GM23338 (cell line): ENCODE measurements around the gene RSRC1. TPM values are rescaled to one million over a fixed set of nuclear protein-coding genes. Genes with fewer than 3 reads are reported as not detected.
"Not testable (repeated sequence)": the region's sequence is repeated elsewhere in the genome, so short reads cannot be mapped to it uniquely, and the experiment has no call there.

Source experiments
- ATAC-seq: fragments of 200-7000 bp; cut with Tn5 transposase; 3 replicates; pipeline ENCODE4 v1.9.1; 2020
- DNase-seq: peaks from one replicate; pipeline ENCODE4 v3.0.0-alpha.2; 2015; ENCODE audit warnings: low spot score
- H2AFZ ChIP-seq: fragments of 200-600 bp; sonication (generic); 2 replicates; pipeline ENCODE4 v1.8.0; 2016; ENCODE audit warnings: antibody characterized with exemption, mild to moderate bottlenecking, moderate library complexity
- H3F3A ChIP-seq: fragments of 200-600 bp; sonication (generic); replicated peaks from 2 replicates; pipeline ENCODE4 v1.8.0; 2017; ENCODE audit warnings: antibody characterized with exemption, mixed run types, low read depth
- H3K27ac ChIP-seq: fragments of 200-600 bp; sonication (generic); 2 replicates; pipeline ENCODE4 v1.6.1; 2016; ENCODE audit warnings: low read depth
- H3K27me3 ChIP-seq: fragments of 200-600 bp; sonication (generic); 2 replicates; pipeline ENCODE4 v1.8.0; 2016; ENCODE audit warnings: mild to moderate bottlenecking, mixed run types, moderate library complexity; ENCODE audit not compliant: insufficient read depth
- H3K36me3 ChIP-seq: fragments of 200-600 bp; sonication (generic); 2 replicates; pipeline ENCODE4 v1.8.0; 2016; ENCODE audit warnings: mild to moderate bottlenecking; ENCODE audit not compliant: insufficient read depth
- H3K4me1 ChIP-seq: fragments of 200-600 bp; sonication (generic); 2 replicates; pipeline ENCODE4 v1.8.0; 2016; ENCODE audit warnings: mild to moderate bottlenecking, moderate library complexity; ENCODE audit not compliant: insufficient read depth
- H3K4me2 ChIP-seq: fragments of 200-600 bp; sonication (generic); 2 replicates; pipeline ENCODE4 v1.7.1; 2017; ENCODE audit warnings: mixed run types
- H3K4me3 ChIP-seq: fragments of 200-600 bp; sonication (generic); 2 replicates; pipeline ENCODE4 v1.6.1; 2016; ENCODE audit warnings: mixed run types
- H3K79me2 ChIP-seq: fragments of 200-600 bp; sonication (generic); replicated peaks from 2 replicates; pipeline ENCODE4 v1.8.0; 2017; ENCODE audit warnings: mild to moderate bottlenecking; ENCODE audit not compliant: insufficient read depth
- H3K9me2 ChIP-seq: fragments of 200-600 bp; sonication (generic); 2 replicates; pipeline ENCODE4 v1.8.0; 2017; ENCODE audit not compliant: insufficient read depth
- H4K20me1 ChIP-seq: fragments of 200-600 bp; sonication (generic); replicated peaks from 2 replicates; pipeline ENCODE4 v1.8.0; 2017; ENCODE audit warnings: mild to moderate bottlenecking; ENCODE audit not compliant: insufficient read depth
- H3K27ac Mint-ChIP-seq: 2 replicates; pipeline ENCODE4 v1.8.0; 2020; ENCODE audit warnings: inconsistent platforms, mild to moderate bottlenecking, moderate library complexity, mixed read lengths
- H3K27me3 Mint-ChIP-seq: 3 replicates; pipeline ENCODE4 v1.8.0; 2022; ENCODE audit warnings: low read depth, mild to moderate bottlenecking, moderate library complexity, mixed read lengths, inconsistent platforms; ENCODE audit not compliant: insufficient read depth, poor library complexity
- H3K36me3 Mint-ChIP-seq: 3 replicates; pipeline ENCODE4 v1.8.0; 2021; ENCODE audit warnings: low read depth, mild to moderate bottlenecking, inconsistent platforms, moderate library complexity, mixed read lengths
- H3K4me1 Mint-ChIP-seq: 3 replicates; pipeline ENCODE4 v1.8.0; 2020; ENCODE audit warnings: mild to moderate bottlenecking, inconsistent platforms, mixed read lengths
- H3K4me3 Mint-ChIP-seq: 3 replicates; pipeline ENCODE4 v1.8.0; 2021; ENCODE audit warnings: moderate library complexity, mild to moderate bottlenecking, inconsistent platforms, mixed read lengths
- H3K9me3 Mint-ChIP-seq: 3 replicates; pipeline ENCODE4 v1.8.0; 2020; ENCODE audit warnings: moderate library complexity, mild to moderate bottlenecking, inconsistent platforms, mixed read lengths
- CREB1 ChIP-seq: fragments of 250-450 bp; sonication (Bioruptor Pico); IDR thresholded peaks from 2 replicates; pipeline ENCODE4 v1.5.0; 2020; ENCODE audit warnings: low read depth, mild to moderate bottlenecking, moderate library complexity
- EZH2 ChIP-seq: fragments of 200-600 bp; sonication (generic); IDR thresholded peaks from one replicate; pipeline ENCODE4 v1.8.0; 2017; ENCODE audit warnings: antibody characterized with exemption, mild to moderate bottlenecking, low read depth; ENCODE audit not compliant: unreplicated experiment
- EZH2phosphoT487 ChIP-seq: fragments of 200-600 bp; sonication (generic); IDR thresholded peaks from one replicate; pipeline ENCODE4 v1.8.1; 2018; ENCODE audit warnings: antibody characterized with exemption; ENCODE audit not compliant: unreplicated experiment
- JUNB ChIP-seq: IDR thresholded peaks from one replicate; pipeline ENCODE4 v1.6.1; 2016; ENCODE audit warnings: antibody characterized with exemption; ENCODE audit not compliant: unreplicated experiment
- NANOG ChIP-seq: IDR thresholded peaks from 2 replicates; pipeline ENCODE4 v1.6.1; 2016; ENCODE audit warnings: antibody characterized with exemption, borderline replicate concordance
- POLR2AphosphoS5 ChIP-seq: IDR thresholded peaks from 2 replicates; pipeline ENCODE4 v1.6.1; 2016; ENCODE audit warnings: antibody characterized with exemption, low read depth
- STAT1 ChIP-seq: IDR thresholded peaks from one replicate; pipeline ENCODE4 v1.6.1; 2016; ENCODE audit warnings: antibody characterized with exemption; ENCODE audit not compliant: unreplicated experiment
- ZNF114 ChIP-seq: fragments of 250-450 bp; sonication (Bioruptor Pico); IDR thresholded peaks from 2 replicates; pipeline ENCODE4 v1.5.0; 2020; ENCODE audit warnings: mild to moderate bottlenecking, moderate library complexity
- ZNF331 ChIP-seq: fragments of 250-450 bp; sonication (Bioruptor Pico); IDR thresholded peaks from 2 replicates; pipeline ENCODE4 v1.5.0; 2020; ENCODE audit warnings: low read depth, mild to moderate bottlenecking, moderate library complexity
- polyA plus RNA-seq: library from polyadenylated mRNA; unstranded; fragments of >200 nt; fragmentation: Nextera tagmentation; extraction: Ambion mirVana; gene quantifications from 2 replicates; pipeline ENCODE4 v1.2.1, GENCODE V29; 2016
- total RNA-seq: library from RNA; depleted of rRNA; stranded (reverse); fragments of >200 nt; shearing (Covaris generic); gene quantifications from 2 replicates; pipeline ENCODE4 v1.2.3, GENCODE V29; 2014
- TF ChIP-seq, protein P1 (sequence below): fragments of 250-450 bp; sonication (Bioruptor Pico); IDR thresholded peaks from 2 replicates; pipeline ENCODE4 v1.5.0; 2020; ENCODE audit warnings: mild to moderate bottlenecking, moderate library complexity
- TF ChIP-seq, protein P2 (sequence below), 2 experiments: fragments of 200-600 bp in 1 of 2; sonication (generic) in 1 of 2; conservative IDR thresholded peaks; 2 replicates each; pipeline versions ENCODE4 v1.5.1 to v1.6.1; 2016 to 2017; ENCODE audit warnings: antibody characterized with exemption in 2 of 2, low read depth in 2 of 2, mild to moderate bottlenecking in 2 of 2, moderate library complexity in 1 of 2
- TF ChIP-seq, protein P3 (sequence below): IDR thresholded peaks from 2 replicates; pipeline ENCODE4 v1.6.1; 2016; ENCODE audit warnings: antibody characterized with exemption

RSRC1 gene
- total and polyA plus RNA-seq, 2 experiments from 2014 or later: 32.5 to 76.8 TPM

DNA sequence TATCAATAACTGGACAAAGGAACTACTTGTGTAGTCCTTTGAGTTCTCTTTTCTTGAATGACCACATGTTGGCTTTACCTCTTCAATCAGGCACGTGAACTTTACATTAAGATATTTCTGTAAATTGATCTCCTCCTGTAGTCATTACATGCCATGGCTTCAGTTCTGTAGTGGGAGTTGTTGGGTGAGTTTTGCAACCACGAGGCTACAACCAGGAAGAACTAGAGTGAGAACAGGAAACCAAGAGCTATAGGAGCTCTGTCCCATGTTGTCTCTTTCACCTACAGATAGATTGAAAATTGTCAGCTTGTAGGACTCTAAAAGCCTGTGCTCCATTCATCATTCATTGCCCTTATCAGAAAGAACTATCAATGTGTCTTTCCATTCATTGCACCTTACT, 2.0 kb downstream of the RSRC1 start:
- H3K4me1 Mint-ChIP-seq: peaks cover 19% of the 10 kb centered on the region
- no peak overlapping the region for H3K4me2 ChIP-seq
- H3K4me3 Mint-ChIP-seq: 0 out of 3 replicates have a peak overlapping the region, but pooled peaks have one; percentile 22

DNA sequence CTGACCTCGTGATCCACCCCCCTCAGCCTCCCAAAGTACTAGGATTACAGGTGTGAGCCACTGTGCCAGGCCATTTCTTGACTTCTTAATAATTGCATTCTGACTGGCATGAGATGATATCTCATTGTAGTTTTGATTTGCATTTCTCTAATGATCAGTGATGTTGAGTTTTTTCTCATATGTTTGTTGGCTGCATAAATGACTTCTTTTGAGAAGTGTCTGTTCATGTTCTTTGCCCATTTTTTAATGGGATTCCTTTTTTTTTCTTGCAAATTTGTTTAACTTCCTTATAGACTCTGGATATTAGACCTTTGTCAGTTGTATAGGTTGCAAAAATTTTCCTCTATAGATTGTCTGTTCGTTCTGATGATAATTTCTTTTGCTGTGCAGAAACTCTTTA, 3.7 kb downstream of the RSRC1 start:
- not testable (repeated sequence) for H3K27ac Mint-ChIP-seq, ATAC-seq, DNase-seq, H3F3A ChIP-seq, H3K4me3 Mint-ChIP-seq, H3K4me2 ChIP-seq, H2AFZ ChIP-seq, H3K4me3 ChIP-seq, H4K20me1 ChIP-seq, H3K36me3 ChIP-seq, H3K9me2 ChIP-seq, H3K27ac ChIP-seq
- Histone ChIP-seq H3K27me3 (peaks cover 10% of the 10 kb centered on the region), H3K4me1 (peaks cover 11% of the 10 kb centered on the region; the same call in 1 of the 2 replicates), H3K79me2 (peaks cover 81% of the 10 kb centered on the region)
- H3K4me1 Mint-ChIP-seq: peaks cover 10% of the 10 kb centered on the region; the same call in 2 of the 3 replicates
- H3K36me3 Mint-ChIP-seq: peaks cover 12% of the 10 kb centered on the region; the same call in 2 of the 3 replicates
- H3K27me3 Mint-ChIP-seq: peaks cover 18% of the 10 kb centered on the region
- peaks cover 12% of the 10 kb centered on the region; the same call in 2 of the 3 replicates for H3K9me3 Mint-ChIP-seq

More for the DNA sequence above, 2.0 kb downstream of the RSRC1 start:
- H3K27ac Mint-ChIP-seq: no peak overlapping the region
- peaks cover 6% of the 10 kb centered on the region for H3F3A ChIP-seq
- no peak overlapping the region for H2AFZ ChIP-seq
- H3K27me3 Mint-ChIP-seq: peaks cover 35% of the 10 kb centered on the region
- no peak for TF ChIP-seq EZH2
- TF ChIP-seq, protein P1, sequence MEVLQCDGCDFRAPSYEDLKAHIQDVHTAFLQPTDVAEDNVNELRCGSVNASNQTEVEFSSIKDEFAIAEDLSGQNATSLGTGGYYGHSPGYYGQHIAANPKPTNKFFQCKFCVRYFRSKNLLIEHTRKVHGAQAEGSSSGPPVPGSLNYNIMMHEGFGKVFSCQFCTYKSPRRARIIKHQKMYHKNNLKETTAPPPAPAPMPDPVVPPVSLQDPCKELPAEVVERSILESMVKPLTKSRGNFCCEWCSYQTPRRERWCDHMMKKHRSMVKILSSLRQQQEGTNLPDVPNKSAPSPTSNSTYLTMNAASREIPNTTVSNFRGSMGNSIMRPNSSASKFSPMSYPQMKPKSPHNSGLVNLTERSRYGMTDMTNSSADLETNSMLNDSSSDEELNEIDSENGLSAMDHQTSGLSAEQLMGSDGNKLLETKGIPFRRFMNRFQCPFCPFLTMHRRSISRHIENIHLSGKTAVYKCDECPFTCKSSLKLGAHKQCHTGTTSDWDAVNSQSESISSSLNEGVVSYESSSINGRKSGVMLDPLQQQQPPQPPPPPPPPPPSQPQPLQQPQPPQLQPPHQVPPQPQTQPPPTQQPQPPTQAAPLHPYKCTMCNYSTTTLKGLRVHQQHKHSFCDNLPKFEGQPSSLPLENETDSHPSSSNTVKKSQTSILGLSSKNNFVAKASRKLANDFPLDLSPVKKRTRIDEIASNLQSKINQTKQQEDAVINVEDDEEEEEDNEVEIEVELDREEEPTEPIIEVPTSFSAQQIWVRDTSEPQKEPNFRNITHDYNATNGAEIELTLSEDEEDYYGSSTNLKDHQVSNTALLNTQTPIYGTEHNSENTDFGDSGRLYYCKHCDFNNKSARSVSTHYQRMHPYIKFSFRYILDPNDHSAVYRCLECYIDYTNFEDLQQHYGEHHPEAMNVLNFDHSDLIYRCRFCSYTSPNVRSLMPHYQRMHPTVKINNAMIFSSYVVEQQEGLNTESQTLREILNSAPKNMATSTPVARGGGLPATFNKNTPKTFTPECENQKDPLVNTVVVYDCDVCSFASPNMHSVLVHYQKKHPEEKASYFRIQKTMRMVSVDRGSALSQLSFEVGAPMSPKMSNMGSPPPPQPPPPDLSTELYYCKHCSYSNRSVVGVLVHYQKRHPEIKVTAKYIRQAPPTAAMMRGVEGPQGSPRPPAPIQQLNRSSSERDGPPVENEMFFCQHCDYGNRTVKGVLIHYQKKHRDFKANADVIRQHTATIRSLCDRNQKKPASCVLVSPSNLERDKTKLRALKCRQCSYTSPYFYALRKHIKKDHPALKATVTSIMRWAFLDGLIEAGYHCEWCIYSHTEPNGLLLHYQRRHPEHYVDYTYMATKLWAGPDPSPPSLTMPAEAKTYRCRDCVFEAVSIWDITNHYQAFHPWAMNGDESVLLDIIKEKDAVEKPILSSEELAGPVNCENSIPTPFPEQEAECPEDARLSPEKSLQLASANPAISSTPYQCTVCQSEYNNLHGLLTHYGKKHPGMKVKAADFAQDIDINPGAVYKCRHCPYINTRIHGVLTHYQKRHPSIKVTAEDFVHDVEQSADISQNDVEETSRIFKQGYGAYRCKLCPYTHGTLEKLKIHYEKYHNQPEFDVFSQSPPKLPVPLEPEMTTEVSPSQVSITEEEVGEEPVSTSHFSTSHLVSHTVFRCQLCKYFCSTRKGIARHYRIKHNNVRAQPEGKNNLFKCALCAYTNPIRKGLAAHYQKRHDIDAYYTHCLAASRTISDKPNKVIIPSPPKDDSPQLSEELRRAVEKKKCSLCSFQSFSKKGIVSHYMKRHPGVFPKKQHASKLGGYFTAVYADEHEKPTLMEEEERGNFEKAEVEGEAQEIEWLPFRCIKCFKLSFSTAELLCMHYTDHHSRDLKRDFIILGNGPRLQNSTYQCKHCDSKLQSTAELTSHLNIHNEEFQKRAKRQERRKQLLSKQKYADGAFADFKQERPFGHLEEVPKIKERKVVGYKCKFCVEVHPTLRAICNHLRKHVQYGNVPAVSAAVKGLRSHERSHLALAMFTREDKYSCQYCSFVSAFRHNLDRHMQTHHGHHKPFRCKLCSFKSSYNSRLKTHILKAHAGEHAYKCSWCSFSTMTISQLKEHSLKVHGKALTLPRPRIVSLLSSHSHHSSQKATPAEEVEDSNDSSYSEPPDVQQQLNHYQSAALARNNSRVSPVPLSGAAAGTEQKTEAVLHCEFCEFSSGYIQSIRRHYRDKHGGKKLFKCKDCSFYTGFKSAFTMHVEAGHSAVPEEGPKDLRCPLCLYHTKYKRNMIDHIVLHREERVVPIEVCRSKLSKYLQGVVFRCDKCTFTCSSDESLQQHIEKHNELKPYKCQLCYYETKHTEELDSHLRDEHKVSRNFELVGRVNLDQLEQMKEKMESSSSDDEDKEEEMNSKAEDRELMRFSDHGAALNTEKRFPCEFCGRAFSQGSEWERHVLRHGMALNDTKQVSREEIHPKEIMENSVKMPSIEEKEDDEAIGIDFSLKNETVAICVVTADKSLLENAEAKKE (CRISPR knock-in tag): no peak
- TF ChIP-seq, protein P2, sequence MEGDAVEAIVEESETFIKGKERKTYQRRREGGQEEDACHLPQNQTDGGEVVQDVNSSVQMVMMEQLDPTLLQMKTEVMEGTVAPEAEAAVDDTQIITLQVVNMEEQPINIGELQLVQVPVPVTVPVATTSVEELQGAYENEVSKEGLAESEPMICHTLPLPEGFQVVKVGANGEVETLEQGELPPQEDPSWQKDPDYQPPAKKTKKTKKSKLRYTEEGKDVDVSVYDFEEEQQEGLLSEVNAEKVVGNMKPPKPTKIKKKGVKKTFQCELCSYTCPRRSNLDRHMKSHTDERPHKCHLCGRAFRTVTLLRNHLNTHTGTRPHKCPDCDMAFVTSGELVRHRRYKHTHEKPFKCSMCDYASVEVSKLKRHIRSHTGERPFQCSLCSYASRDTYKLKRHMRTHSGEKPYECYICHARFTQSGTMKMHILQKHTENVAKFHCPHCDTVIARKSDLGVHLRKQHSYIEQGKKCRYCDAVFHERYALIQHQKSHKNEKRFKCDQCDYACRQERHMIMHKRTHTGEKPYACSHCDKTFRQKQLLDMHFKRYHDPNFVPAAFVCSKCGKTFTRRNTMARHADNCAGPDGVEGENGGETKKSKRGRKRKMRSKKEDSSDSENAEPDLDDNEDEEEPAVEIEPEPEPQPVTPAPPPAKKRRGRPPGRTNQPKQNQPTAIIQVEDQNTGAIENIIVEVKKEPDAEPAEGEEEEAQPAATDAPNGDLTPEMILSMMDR (conservative IDR thresholded peaks at IDR 0.05; ENCODE audit: low read depth in 2 of 2): no peak
- no peak for TF ChIP-seq CREB1
- TF ChIP-seq STAT1: no peak
- no peak for TF ChIP-seq NANOG
- no peak for TF ChIP-seq ZNF331
- TF ChIP-seq, protein P3, sequence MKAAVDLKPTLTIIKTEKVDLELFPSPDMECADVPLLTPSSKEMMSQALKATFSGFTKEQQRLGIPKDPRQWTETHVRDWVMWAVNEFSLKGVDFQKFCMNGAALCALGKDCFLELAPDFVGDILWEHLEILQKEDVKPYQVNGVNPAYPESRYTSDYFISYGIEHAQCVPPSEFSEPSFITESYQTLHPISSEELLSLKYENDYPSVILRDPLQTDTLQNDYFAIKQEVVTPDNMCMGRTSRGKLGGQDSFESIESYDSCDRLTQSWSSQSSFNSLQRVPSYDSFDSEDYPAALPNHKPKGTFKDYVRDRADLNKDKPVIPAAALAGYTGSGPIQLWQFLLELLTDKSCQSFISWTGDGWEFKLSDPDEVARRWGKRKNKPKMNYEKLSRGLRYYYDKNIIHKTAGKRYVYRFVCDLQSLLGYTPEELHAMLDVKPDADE: no peak
- no peak for TF ChIP-seq POLR2AphosphoS5
- TF ChIP-seq JUNB: no peak
- no peak for TF ChIP-seq EZH2phosphoT487
- TF ChIP-seq ZNF114 (CRISPR knock-in tag): no peak
- ATAC-seq (no peak), DNase-seq (no peak)
- H3K36me3 ChIP-seq: no peaks in the 10 kb centered on the region
- H3K4me3 ChIP-seq: no peak overlapping the region
- H3K36me3 Mint-ChIP-seq: peaks cover 12% of the 10 kb centered on the region; the same call in 2 of the 3 replicates
- no peaks in the 10 kb centered on the region for H3K9me2 ChIP-seq
- H3K4me1 ChIP-seq: peaks cover 23% of the 10 kb centered on the region
- peaks cover 63% of the 10 kb centered on the region for H3K79me2 ChIP-seq
- H3K27ac ChIP-seq: no peak overlapping the region
- H3K9me3 Mint-ChIP-seq: peaks cover 12% of the 10 kb centered on the region
- H4K20me1 ChIP-seq: no peaks in the 10 kb centered on the region
- peaks cover 27% of the 10 kb centered on the region for H3K27me3 ChIP-seq
